GM21526 (cell line): Measurements from ENCODE around the gene CFAP61.
A peak's percentile ranks its signal among the peaks of the same experiment; 100 is the strongest.

Experiments used
- ATAC-seq: cut with Tn5 transposase; IDR thresholded peaks from one replicate; pipeline ENCODE4 v1.9.1; 2021; ENCODE audit warnings: moderate library complexity; ENCODE audit not compliant: unreplicated experiment, low FRiP score

CFAP61 gene

GRCh38 chr20:20304942-20305341 lies 252.6 kb downstream of the CFAP61 start:
- ATAC-seq: no peak

GRCh38 chr20:20312562-20312961 lies 260.2 kb downstream of the CFAP61 start:
- no peak for ATAC-seq

- ATAC-seq: peak; percentile 89
Observed at GRCh38 chr20:20317195-20317594, 264.9 kb downstream of the CFAP61 start.

- peak; percentile 33 for ATAC-seq
Observed at GRCh38 chr20:20317621-20318364, 265.5 kb downstream of the CFAP61 start.

- no peak for ATAC-seq
Observed at GRCh38 chr20:20318365-20319161, 266.2 kb downstream of the CFAP61 start.

- ATAC-seq: no peak
Observed at GRCh38 chr20:20321134-20321533, 268.8 kb downstream of the CFAP61 start.

GRCh38 chr20:20321917-20322316 lies 269.6 kb downstream of the CFAP61 start:
- no peak for ATAC-seq

GRCh38 chr20:20322912-20323311 lies 270.6 kb downstream of the CFAP61 start:
- no peak for ATAC-seq

GRCh38 chr20:20327746-20328145 lies 275.4 kb downstream of the CFAP61 start:
- no peak for ATAC-seq

- ATAC-seq: no peak
Observed at GRCh38 chr20:20329564-20329963, 277.2 kb downstream of the CFAP61 start.

GRCh38 chr20:20331156-20331555 lies 278.8 kb downstream of the CFAP61 start:
- no peak for ATAC-seq

GRCh38 chr20:20331817-20332216 lies 279.5 kb downstream of the CFAP61 start:
- no peak for ATAC-seq

- ATAC-seq: no peak
Observed at GRCh38 chr20:20333866-20334265, 281.5 kb downstream of the CFAP61 start.

- ATAC-seq: peak; percentile 98
Observed at GRCh38 chr20:20334489-20334888, 282.2 kb downstream of the CFAP61 start.

- ATAC-seq: no peak
Observed at GRCh38 chr20:20338133-20338730, 285.9 kb downstream of the CFAP61 start.

- ATAC-seq: no peak
Observed at GRCh38 chr20:20340443-20340842, 288.1 kb downstream of the CFAP61 start.

- ATAC-seq: no peak
Observed at GRCh38 chr20:20341371-20341770, 289.0 kb downstream of the CFAP61 start.

GRCh38 chr20:20342066-20342465 lies 289.7 kb downstream of the CFAP61 start:
- no peak for ATAC-seq

- no peak for ATAC-seq
Observed at GRCh38 chr20:20343932-20344331, 291.6 kb downstream of the CFAP61 start.

GRCh38 chr20:20344476-20344875 lies 292.1 kb downstream of the CFAP61 start:
- ATAC-seq: no peak

GRCh38 chr20:20353576-20353975 lies 301.2 kb downstream of the CFAP61 start:
- ATAC-seq: no peak
